ENCODE measurements around the gene UTP25. TPM values are rescaled to one million over a fixed set of nuclear protein-coding genes. Genes with fewer than 3 reads are reported as not detected.

The UTP25 gene
- total RNA-seq, 4 donors from 2014 or later, result 3.5 to 14.9 (median 6.3) TPM

DNA sequence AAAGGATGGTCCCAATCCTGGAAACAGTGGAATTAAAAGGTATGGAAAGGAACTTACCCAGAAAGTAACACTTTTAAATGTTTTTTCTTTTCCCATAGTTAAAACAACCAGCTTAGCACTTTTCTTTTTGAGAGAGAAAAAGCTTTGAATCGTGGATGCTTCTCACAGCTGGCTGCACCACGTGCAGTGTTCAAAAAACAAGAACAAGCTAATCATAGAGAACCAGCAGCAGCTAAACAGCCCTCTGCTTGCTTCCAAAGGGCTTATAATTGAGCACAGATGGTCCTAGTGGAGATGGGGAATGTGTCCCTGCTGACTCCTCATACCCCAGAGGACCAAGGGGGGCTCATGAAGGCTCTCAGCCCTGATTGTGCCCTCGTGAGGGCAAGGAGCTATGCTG lies 26.4 kb downstream of the UTP25 start:
- Histone ChIP-seq H3K4me3 (no peak overlapping the region), H3K27ac (no peak overlapping the region), H3K27me3 (no peaks in the 10 kb centered on the region), H3K36me3 (peaks cover 0 to 46% (median 0%) of the 10 kb centered on the region in 3 donors), H3K4me1 (no peaks in the 10 kb centered on the region), H3K9me3 (no peaks in the 10 kb centered on the region)
- TF ChIP-seq, protein P1, sequence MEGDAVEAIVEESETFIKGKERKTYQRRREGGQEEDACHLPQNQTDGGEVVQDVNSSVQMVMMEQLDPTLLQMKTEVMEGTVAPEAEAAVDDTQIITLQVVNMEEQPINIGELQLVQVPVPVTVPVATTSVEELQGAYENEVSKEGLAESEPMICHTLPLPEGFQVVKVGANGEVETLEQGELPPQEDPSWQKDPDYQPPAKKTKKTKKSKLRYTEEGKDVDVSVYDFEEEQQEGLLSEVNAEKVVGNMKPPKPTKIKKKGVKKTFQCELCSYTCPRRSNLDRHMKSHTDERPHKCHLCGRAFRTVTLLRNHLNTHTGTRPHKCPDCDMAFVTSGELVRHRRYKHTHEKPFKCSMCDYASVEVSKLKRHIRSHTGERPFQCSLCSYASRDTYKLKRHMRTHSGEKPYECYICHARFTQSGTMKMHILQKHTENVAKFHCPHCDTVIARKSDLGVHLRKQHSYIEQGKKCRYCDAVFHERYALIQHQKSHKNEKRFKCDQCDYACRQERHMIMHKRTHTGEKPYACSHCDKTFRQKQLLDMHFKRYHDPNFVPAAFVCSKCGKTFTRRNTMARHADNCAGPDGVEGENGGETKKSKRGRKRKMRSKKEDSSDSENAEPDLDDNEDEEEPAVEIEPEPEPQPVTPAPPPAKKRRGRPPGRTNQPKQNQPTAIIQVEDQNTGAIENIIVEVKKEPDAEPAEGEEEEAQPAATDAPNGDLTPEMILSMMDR (IDR thresholded peaks at IDR 0.05), result no peak
- TF ChIP-seq POLR2A (IDR thresholded peaks at IDR 0.05), result no peak
- no peak for DNase-seq

DNA sequence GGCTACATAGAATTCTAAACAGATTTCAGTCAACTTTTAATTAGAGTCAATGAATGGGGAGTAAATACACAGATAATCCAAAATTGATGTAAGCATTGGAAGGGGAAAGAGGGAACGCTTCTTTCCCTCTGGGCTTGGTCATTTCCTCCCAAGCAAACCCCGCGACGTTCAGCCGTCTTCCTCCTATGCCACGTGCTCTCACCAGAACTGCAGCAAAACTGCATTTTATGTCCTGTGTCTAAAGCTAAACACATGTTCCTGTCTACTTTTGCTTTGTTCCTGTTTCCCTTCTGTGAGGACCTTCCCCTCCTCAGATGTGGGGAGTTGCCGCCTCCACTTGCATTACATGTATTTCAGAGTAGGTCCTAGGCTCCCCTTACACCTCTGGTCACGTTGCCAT lies 27.2 kb downstream of the UTP25 start:
- no peaks in the 10 kb centered on the region for H3K4me1 ChIP-seq
- H3K4me3 ChIP-seq, result no peak overlapping the region
- no peaks in the 10 kb centered on the region for H3K27me3 ChIP-seq
- H3K9me3 ChIP-seq, result no peaks in the 10 kb centered on the region
- DNase-seq, result no peak
- H3K27ac ChIP-seq, result no peak overlapping the region
- TF ChIP-seq POLR2A (IDR thresholded peaks at IDR 0.05), result no peak
- TF ChIP-seq, protein P1 (IDR thresholded peaks at IDR 0.05), result no peak
- H3K36me3 ChIP-seq, result peaks cover 0 to 38% (median 0%) of the 10 kb centered on the region in 3 donors

DNA sequence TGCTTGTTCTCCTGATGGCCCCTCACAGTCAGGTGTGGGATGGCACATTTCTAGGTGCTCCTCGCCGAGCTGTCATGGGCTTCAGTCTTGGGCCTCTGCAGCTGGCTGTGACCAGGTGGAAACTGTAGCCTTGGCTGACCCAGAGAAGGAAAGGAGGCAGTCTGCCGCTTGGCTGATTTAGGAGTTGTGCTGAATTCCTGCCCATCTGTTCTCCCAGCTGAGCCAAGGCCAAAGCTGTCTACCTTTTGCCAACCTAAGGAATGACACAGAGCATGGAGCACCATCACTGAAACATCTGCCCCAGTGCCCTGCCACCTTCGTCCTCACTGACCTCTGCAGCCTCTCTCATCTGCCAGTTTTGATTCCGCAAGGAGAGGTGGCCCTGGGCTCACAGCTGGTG lies 27.9 kb downstream of the UTP25 start:
- Histone ChIP-seq H3K4me1 (no peaks in the 10 kb centered on the region), H3K27ac (no peak overlapping the region), H3K27me3 (no peaks in the 10 kb centered on the region), H3K36me3 (peaks cover 0 to 38% (median 0%) of the 10 kb centered on the region in 3 donors), H3K9me3 (no peaks in the 10 kb centered on the region), H3K4me3 (no peak overlapping the region)
- no peak for DNase-seq
- TF ChIP-seq POLR2A (IDR thresholded peaks at IDR 0.05), result no peak
- TF ChIP-seq, protein P1 (IDR thresholded peaks at IDR 0.05), result no peak

DNA sequence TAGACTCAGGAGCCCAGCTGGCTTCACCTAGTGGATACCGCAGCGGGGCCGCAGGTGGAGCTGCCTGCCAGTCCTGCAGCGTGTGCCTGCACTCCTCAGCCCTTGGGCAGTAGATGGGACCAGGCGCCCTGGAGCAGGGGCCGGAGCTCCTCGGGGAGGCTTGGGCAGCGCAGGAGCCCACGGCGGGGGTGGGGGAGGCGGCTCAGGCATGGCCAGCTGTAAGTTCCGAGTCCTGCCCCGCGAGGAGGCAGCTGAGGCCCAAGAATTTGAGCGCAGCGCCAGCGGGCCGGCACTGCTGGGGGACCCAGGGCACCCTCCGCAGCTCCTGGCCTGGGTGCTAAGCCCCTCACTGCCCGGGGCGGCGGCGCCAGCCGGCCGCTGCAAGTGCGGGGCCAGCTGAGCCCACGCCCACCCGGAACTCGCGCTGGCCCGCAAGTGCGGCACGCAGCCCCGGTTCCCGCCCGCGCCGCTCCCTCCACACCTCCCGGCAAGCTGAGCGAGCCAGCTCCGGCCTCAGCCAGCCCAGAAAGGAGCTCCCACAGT lies 30.9 kb downstream of the UTP25 start:
- H3K36me3 ChIP-seq, result peaks cover 0 to 11% (median 0%) of the 10 kb centered on the region in 3 donors
- no peaks in the 10 kb centered on the region for H3K9me3 ChIP-seq
- H3K27me3 ChIP-seq, result no peaks in the 10 kb centered on the region
- no peak for DNase-seq
- no peak overlapping the region for H3K27ac ChIP-seq
- TF ChIP-seq, protein P1 (IDR thresholded peaks at IDR 0.05), result no peak
- H3K4me3 ChIP-seq, result no peak overlapping the region
- H3K4me1 ChIP-seq, result no peaks in the 10 kb centered on the region

DNA sequence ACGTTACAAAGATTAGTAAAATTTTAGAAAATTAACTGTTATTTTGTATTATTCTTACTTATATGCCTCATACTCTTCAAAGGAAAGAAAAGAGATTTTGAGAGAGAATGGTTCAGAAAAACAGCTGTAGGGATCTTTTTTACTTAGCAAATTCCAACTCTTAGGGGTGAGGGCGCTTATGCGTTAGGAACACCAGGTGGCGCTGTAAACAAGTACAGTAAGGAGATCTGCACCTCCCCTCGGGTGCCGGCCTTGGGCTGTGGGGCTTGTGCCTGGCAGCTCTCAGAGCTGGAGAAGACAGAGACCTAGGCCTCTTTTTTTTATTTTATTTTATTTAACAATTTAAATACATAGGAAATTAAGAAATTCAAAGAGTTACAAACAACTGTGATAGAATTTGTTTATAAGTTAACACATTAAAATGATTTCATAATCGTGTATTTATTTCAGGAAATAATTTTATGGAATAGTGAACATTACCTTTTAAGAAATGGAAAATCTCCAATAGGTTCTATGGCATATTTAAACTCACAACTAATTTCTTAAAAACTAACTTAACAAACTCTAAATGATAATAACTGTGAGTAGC lies 32.6 kb downstream of the UTP25 start:
- Histone ChIP-seq H3K27ac (no peak overlapping the region), H3K4me3 (no peak overlapping the region), H3K27me3 (no peaks in the 10 kb centered on the region), H3K4me1 (no peaks in the 10 kb centered on the region), H3K9me3 (no peaks in the 10 kb centered on the region), H3K36me3 (no peaks in the 10 kb centered on the region)
- TF ChIP-seq, protein P1 (IDR thresholded peaks at IDR 0.05), result peak; percentile 32 to 86 (median 71)
- no peak for TF ChIP-seq POLR2A (IDR thresholded peaks at IDR 0.05)
- DNase-seq, result peak; percentile 66 to 87 (median 71)
